ENCODE results near the gene TAPT1.

TAPT1 gene

GRCh38 chr4:16125571-16126445 is 100.5 kb downstream of the TAPT1 start:
- no peak for TF ChIP-seq JUND (IDR thresholded peaks at IDR 0.05; ENCODE audit: low read depth)
- in situ Hi-C loops (cut with HindIII; ENCODE audit: low pct_unique_long_range_greater_than_20kb, low sequenced_read_pairs), result no loop called here
- DNase-seq (ENCODE audit: low read depth in 1 of 2, low spot score in 1 of 2), result peak in 1 of 2 experiments; percentile 57

- in situ Hi-C loops (cut with HindIII; ENCODE audit: low pct_unique_long_range_greater_than_20kb, low sequenced_read_pairs), result no loop called here
- no peak for TF ChIP-seq JUND (IDR thresholded peaks at IDR 0.05; ENCODE audit: low read depth)
- DNase-seq (ENCODE audit: low read depth in 1 of 2, low spot score in 1 of 2), result no peak
These were observed 102.0 kb downstream of the TAPT1 start for GRCh38 chr4:16124232-16124631.

- TF ChIP-seq JUND (IDR thresholded peaks at IDR 0.05; ENCODE audit: low read depth), result no peak
- DNase-seq (ENCODE audit: low read depth in 1 of 2, low spot score in 1 of 2), result peak in 1 of 2 experiments; percentile 24
- in situ Hi-C loops (cut with HindIII; ENCODE audit: low pct_unique_long_range_greater_than_20kb, low sequenced_read_pairs), result no loop called here
These were observed 102.8 kb downstream of the TAPT1 start for GRCh38 chr4:16123356-16124084.

GRCh38 chr4:16122784-16123183 is 103.5 kb downstream of the TAPT1 start:
- in situ Hi-C loops (cut with HindIII; ENCODE audit: low pct_unique_long_range_greater_than_20kb, low sequenced_read_pairs), result no loop called here
- DNase-seq (ENCODE audit: low read depth in 1 of 2, low spot score in 1 of 2), result no peak
- TF ChIP-seq JUND (IDR thresholded peaks at IDR 0.05; ENCODE audit: low read depth), result no peak

GRCh38 chr4:16122308-16122711 is 104.0 kb downstream of the TAPT1 start:
- TF ChIP-seq JUND (IDR thresholded peaks at IDR 0.05; ENCODE audit: low read depth), result no peak
- in situ Hi-C loops (cut with HindIII; ENCODE audit: low pct_unique_long_range_greater_than_20kb, low sequenced_read_pairs), result no loop called here
- DNase-seq (ENCODE audit: low read depth in 1 of 2, low spot score in 1 of 2), result no peak

- DNase-seq (ENCODE audit: low read depth in 1 of 2, low spot score in 1 of 2), result no peak
- in situ Hi-C loops (cut with HindIII; ENCODE audit: low pct_unique_long_range_greater_than_20kb, low sequenced_read_pairs), result no loop called here
- TF ChIP-seq JUND (IDR thresholded peaks at IDR 0.05; ENCODE audit: low read depth), result no peak
These were observed 105.6 kb downstream of the TAPT1 start for GRCh38 chr4:16120720-16121119.

GRCh38 chr4:16119981-16120380 is 106.3 kb downstream of the TAPT1 start:
- TF ChIP-seq JUND (IDR thresholded peaks at IDR 0.05; ENCODE audit: low read depth), result no peak
- in situ Hi-C loops (cut with HindIII; ENCODE audit: low pct_unique_long_range_greater_than_20kb, low sequenced_read_pairs), result no loop called here
- DNase-seq (ENCODE audit: low read depth in 1 of 2, low spot score in 1 of 2), result no peak

GRCh38 chr4:16118090-16118489 is 108.2 kb downstream of the TAPT1 start:
- in situ Hi-C loops (cut with HindIII; ENCODE audit: low pct_unique_long_range_greater_than_20kb, low sequenced_read_pairs), result no loop called here
- DNase-seq (ENCODE audit: low read depth in 1 of 2, low spot score in 1 of 2), result no peak
- TF ChIP-seq JUND (IDR thresholded peaks at IDR 0.05; ENCODE audit: low read depth), result no peak

- TF ChIP-seq JUND (IDR thresholded peaks at IDR 0.05; ENCODE audit: low read depth), result no peak
- DNase-seq (ENCODE audit: low read depth in 1 of 2, low spot score in 1 of 2), result no peak
- in situ Hi-C loops (cut with HindIII; ENCODE audit: low pct_unique_long_range_greater_than_20kb, low sequenced_read_pairs), result no loop called here
These were observed 109.1 kb downstream of the TAPT1 start for GRCh38 chr4:16117164-16117563.

GRCh38 chr4:16116493-16116990 is 109.7 kb downstream of the TAPT1 start:
- in situ Hi-C loops (cut with HindIII; ENCODE audit: low pct_unique_long_range_greater_than_20kb, low sequenced_read_pairs), result no loop called here

GRCh38 chr4:16116019-16116418 is 110.3 kb downstream of the TAPT1 start:
- in situ Hi-C loops (cut with HindIII; ENCODE audit: low pct_unique_long_range_greater_than_20kb, low sequenced_read_pairs), result no loop called here
- no peak for DNase-seq (ENCODE audit: low read depth in 1 of 2, low spot score in 1 of 2)
- TF ChIP-seq JUND (IDR thresholded peaks at IDR 0.05; ENCODE audit: low read depth), result no peak

More at GRCh38 chr4:16116493-16116990, 109.7 kb downstream of the TAPT1 start:
- peak in 1 of 2 experiments; percentile 31 for DNase-seq (ENCODE audit: low read depth in 1 of 2, low spot score in 1 of 2)
- TF ChIP-seq JUND (IDR thresholded peaks at IDR 0.05; ENCODE audit: low read depth), result no peak

GRCh38 chr4:16114546-16114945 is 111.7 kb downstream of the TAPT1 start:
- no peak for TF ChIP-seq JUND (IDR thresholded peaks at IDR 0.05; ENCODE audit: low read depth)

GRCh38 chr4:16113741-16114140 is 112.5 kb downstream of the TAPT1 start:
- TF ChIP-seq JUND (IDR thresholded peaks at IDR 0.05; ENCODE audit: low read depth), result no peak
- no peak for DNase-seq (ENCODE audit: low read depth in 1 of 2, low spot score in 1 of 2)

More at GRCh38 chr4:16114546-16114945, 111.7 kb downstream of the TAPT1 start:
- in situ Hi-C loops (cut with HindIII; ENCODE audit: low pct_unique_long_range_greater_than_20kb, low sequenced_read_pairs), result no loop called here
- no peak for DNase-seq (ENCODE audit: low read depth in 1 of 2, low spot score in 1 of 2)

More at GRCh38 chr4:16113741-16114140, 112.5 kb downstream of the TAPT1 start:
- in situ Hi-C loops (cut with HindIII; ENCODE audit: low pct_unique_long_range_greater_than_20kb, low sequenced_read_pairs), result no loop called here

Data from T47D (cell line).